AG08395 (cell line): ENCODE data around the gene INPP5A.

Experiments used
- DNase-seq: peaks from one replicate; pipeline ENCODE4 v3.0.0; 2012; ENCODE audit warnings: mixed read lengths, low spot score

Gene INPP5A

DNA sequence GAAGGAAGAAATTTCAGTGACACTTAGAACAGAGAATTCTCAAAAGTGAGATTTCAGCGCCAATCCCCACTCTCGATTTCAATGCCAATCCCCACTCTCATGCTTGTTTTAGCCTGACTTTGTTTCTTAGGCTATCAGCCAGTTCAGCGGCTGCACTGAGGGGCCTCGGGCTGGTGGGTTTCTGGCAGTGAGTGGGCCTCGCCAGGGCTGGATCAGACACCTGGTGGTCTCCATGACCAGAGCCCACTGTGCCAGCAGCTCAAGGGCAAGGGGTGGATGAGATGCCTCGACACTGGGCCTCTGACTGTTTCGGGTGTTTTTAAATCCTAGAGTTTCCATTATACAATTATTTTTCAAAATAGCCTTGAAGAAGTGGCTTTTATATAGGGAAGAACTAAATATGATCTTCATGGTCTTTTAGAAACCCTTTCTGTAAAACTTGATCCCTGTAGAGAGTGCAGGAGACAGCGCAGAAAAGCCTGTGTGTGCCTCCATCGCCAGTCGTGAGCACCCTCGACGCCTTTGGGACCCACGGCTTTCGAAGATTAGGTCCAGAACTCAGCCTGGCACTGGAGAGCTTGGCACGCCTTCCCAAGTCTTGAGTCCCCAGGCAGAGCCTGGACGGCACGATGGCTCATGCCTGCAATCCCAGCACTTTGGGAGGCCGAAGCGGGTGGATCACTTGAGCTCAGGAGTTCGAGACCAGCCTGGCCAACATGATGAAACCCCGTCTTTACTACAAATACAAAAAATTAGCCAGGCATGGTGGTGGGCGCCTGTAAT lies 76.2 kb downstream of the INPP5A start:
- DNase-seq: no peak

DNA sequence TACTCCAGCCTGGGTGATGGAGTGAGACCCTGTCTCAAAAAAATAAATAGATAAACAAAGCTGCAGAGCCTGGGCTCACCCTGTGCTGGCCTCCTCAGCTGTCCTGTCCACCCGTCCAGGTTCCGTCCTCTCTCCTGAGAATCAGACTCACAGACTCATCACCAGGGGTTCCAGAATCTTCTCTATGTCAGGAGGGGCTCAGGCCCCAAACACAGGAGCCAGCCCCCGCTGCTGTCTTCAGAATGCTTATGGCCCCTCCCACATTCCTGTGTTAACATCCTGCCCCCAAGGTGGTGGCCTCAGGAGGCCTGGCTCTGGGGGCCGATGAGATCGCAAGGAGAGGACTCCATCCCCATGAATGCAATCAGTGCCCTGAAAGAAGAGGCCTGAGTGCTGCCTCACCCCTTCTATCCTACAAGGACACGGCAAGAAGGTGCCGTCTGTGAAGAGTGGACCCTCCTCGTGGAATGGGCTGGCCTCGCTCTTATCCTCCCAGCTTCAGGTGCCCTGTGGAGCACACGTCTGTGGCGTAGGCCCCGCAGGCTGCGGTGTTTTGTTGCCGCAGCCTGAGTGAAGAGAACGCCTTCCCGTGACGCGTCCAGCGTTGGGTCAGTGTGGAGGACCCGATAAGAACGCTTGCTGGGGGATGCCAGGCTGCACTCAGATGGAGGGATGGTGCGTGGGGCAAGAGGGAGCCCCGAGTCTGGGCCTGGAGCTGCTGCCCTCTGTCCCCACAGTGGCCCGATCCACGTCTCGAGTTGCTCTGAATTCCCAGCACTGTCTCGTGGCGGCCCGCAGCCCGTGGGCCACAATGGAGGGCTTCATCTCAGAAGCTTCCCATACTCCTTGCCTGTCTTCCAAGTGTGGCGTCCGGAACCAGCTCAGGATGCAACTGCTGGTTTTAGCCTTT lies 77.1 kb downstream of the INPP5A start:
- no peak for DNase-seq

DNA sequence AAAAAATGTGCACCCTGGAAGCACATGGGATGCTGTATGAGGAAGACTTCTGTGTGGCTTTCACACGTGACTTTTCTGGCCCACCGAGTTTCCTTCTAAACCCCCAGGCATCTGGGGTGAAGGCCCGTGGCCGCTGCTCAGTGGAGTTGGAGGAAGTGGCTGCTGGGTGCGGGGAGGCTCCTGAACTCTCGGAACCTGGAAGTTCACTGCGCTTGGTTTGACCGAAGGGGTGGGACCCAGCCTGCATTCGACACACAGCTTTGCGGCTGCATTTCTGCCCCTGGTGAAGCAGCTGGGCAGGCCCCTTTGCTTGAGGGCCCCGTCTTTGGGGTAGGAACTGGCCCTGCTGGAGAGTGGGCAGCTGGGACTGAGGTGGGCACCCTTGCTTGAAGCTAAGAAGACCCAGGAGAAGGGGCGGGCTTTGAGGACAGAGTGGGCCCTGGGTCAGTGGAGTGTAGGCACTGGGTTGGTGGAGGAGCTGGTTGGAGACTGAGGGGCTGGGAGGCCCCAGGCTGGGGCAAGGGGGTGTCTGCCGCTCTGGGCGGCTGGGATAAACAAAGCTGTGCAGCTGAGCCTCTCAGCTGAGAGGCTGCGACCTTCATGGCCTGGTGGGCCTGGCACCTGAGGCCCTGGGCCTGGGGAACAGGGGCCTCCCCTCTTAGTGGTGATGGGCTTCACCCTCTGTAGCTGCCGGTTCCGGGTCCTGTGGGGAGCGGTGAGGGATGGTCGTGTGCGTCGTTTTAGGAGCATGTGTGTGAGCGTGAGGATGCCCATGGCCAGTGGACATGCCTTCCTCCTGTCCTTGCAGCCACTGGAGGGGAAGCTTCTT lies 78.0 kb downstream of the INPP5A start:
- no peak for DNase-seq

DNA sequence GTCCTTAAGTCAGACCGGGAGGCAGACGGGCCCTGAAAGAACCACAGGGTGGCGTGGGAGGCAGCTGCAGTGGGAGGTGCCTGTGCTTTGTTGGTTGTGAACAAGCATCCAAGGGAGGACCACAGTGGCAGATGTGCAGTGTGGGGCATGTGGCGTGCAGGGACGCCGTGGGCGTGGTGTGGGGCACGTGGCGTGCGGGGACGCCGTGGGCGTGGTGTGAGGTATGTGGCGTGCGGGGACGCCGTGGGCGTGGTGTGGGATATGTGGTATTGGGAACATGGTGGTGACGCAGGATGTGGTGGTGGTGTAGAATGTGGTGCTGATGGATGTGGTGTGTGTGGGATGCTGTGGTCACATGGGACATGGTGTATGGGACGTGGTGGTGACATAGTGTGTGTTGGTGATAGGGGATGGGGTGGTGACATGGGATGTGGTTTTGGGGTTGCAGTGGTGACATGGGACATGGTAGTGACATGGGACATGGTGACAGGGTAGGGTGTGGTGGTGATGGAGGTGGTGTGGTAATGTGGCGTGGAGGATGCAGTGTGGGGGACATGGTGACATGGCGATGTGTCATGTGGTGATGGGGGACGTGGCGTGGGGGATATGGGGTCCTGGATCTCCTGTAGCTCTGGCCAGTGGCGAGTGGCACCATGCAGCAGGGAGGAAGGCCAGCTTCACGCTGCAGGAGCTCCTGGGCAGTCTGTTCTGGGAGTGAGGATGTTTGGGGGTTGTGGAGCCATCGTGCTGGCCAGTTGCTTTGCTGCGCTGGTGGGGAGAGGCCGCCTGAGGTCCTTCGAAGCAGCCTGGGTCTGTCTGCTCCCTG lies 78.8 kb downstream of the INPP5A start:
- no peak for DNase-seq

DNA sequence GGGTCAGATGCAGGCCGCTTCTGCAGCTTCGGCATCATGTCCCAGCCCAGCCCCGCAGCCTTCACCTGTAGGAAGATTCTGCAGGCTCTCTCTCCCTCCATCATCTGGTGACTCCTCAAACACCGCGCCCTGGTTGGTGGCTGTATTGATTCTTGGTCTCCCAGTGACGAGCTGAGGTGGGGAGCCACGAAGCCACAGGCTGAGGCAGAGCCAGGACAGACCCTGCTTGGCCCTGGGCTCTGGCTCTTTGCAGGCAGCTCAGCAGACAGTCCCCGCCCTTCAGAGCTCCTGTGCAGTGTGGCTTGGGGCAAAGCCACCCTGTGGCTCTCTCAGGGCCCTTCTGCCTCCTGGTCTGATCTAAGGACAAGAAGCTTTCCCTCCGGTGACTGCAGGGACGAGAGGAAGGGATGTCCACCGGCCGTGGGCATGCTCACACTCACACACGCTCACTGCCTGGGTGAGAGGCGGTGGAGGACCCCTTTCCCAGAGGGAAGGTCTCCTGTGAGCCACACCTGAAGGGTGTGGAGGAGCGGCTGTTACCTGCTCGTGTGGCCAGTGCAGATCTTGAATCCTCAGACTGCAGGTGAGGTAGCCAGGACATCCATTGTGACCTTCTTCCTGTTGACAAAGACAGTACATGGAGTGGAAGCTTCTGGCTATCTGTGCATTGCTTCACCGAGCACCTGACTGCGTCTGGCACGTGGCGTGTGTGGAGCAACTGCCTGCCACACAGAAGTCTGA lies 79.6 kb downstream of the INPP5A start:
- no peak for DNase-seq

DNA sequence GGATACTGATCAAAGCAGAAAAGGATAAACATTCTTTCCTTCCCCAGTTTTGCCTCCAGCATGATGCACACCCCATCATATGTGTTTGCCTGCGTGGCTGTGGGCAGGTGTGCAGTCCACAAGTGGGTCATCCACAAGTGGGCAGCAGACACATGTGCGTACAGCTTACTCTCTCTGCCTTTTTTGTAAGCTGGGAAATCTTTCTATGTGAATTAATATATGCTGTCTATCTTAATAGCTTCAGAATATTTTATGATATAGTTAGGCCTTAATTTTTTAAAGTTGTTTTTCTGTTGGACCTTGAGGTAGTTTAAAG lies 80.1 kb downstream of the INPP5A start:
- no peak for DNase-seq

DNA sequence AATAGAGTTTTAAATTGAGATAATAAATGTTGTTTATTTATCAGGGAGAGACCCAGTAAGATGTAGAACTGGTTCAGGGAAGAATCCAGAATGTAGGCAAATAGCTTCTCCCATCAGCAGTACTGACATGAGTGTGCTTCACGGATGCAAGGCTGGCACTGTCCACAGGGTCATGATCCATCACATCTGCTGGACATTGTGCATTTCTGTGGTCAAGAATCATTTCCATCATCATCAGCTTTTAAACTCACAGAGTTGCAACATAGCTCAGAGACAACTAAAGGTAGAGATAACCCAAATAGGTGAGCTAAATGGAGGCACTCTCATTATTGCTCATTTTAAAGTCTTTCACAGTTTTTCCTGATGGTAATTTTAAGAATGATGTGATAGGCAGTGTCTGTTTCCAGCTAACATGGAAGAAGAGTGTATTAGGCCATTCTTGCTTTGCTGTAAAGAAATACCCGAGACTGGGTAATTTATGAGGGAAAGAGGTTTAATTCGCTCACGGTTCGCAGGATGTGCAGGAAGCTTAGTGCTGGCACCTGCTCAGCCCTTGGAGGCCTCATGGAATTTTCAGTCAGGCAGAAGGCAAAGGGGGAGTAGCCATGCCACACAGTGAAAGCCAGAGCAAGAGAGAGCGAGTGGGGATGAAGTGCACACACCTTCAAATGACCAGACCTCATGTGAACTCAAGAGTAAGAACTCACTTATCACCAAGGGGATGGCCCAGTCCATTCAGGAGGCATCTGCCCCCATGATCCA lies 80.8 kb downstream of the INPP5A start:
- peak; percentile 27 for DNase-seq

DNA sequence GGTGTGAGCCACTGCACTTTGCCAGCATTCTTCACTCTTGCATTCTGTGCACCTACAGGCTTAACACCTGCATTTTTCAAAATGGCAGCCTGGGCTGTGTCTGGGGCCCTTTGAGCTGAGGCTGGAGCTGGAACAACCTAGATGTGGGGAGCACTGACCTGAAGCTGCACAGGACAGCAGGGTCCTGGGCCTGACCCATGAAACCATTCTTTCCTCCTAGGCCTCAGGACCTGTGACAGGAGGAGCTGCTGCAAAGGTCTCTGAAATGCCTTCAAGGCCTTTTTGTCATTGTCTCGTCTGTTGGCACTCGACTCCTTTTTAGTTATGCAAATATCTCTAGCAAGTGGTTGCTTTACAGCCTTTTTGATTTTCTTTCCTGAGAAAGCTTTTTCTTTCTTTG lies 82.3 kb downstream of the INPP5A start:
- DNase-seq: no peak

DNA sequence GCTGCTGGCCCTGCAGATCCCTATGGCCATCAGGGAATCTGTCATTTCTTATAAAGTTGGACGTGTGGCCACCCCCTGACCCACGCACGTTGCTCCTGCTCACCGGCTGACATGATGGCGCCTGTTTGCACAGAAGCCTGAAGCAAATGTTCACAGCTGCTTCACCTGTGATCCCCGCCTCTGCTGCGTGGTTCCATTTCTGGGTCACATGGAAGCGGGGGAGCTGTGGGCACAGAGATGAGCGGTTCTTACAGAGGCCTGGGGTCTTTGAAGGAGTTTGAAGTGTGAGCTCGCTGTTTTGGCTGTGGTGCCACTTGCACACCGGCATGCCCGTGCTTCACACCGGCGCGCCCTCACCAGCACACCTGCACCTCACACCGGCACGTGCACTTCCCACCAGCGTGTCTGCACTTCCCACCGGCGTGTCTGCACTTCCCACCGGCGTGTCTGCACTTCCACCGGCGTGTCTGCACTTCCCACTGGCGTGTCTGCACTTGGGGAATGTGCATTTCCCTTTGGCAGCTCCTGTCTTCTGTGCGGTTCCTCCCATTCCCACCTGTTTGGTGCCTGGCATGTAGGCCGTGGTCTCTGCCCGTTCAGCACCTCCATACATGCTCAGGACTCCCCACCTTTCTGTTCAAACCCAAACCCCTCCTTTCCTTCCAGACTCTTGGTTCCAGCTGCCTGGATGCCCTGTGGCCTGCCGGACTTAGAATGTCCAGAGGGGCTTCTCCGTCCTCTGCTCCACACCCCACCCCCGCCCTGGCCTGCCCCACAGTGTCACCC lies 86.7 kb downstream of the INPP5A start:
- DNase-seq: no peak

DNA sequence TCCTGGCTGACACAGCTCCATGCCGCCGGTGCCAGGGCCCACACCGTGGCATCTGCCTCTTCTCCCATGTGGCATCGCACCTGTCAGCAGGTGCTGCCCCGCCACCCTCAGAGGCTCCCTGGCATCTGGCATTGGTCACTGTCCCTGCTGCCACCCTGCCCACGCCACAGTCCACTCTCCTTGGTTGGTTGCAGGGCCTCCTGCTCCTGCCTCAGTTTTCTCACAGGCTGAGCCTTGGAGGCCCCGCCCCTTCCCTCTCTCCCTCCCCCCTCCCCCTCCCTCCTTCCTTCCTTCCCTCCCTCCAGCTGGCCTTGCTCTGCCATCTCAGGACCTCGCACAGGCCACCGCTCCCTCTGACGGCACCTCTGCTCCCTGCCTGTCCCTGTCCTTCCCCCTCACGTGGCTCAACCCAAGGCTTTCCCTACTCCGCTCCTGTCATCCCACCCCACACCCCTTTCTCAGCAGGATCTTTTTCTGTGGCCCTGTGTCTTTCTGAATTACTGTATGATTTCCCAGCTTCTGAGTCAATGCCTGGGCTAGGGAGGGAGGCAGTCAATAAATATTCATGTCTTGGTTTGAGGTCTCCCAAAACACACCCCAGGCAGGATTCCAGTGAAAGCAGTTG lies 87.4 kb downstream of the INPP5A start:
- peak; percentile 35 for DNase-seq

DNA sequence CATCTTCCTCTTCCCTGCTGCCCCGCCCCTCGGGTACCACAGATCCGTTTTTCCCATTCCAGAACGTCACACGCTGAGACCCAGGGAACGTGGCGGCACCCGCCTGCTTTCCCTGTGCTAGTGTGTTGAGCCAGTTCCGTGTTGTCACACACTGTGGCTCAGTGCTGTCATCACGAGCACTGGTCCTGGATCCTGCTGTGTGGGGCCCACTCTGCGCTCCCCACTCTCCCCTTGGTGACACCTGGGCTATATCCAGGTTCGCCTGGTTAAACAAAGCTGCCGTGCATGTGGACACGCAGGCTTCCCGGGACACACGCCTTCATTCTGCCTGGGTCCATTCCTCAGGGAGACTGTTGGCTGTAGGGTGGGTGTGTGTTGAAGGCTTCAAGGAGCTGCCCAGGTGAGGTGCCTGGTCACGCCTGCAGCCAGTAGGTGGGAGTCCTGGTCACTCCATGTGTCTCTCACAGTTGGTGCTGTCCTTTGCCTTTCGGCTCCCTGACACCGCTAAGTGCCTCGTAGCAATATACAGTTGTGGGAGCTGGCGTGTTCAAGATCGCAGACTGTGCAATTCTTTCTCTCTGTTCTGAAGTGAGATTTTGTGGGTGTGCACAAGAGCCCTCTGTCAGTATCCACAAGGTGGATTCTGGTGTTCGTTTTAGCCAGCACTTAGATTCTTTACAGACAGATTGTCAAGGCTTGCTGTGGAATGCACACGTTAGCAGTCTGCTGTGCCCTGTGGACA lies 88.6 kb downstream of the INPP5A start:
- DNase-seq: no peak

DNA sequence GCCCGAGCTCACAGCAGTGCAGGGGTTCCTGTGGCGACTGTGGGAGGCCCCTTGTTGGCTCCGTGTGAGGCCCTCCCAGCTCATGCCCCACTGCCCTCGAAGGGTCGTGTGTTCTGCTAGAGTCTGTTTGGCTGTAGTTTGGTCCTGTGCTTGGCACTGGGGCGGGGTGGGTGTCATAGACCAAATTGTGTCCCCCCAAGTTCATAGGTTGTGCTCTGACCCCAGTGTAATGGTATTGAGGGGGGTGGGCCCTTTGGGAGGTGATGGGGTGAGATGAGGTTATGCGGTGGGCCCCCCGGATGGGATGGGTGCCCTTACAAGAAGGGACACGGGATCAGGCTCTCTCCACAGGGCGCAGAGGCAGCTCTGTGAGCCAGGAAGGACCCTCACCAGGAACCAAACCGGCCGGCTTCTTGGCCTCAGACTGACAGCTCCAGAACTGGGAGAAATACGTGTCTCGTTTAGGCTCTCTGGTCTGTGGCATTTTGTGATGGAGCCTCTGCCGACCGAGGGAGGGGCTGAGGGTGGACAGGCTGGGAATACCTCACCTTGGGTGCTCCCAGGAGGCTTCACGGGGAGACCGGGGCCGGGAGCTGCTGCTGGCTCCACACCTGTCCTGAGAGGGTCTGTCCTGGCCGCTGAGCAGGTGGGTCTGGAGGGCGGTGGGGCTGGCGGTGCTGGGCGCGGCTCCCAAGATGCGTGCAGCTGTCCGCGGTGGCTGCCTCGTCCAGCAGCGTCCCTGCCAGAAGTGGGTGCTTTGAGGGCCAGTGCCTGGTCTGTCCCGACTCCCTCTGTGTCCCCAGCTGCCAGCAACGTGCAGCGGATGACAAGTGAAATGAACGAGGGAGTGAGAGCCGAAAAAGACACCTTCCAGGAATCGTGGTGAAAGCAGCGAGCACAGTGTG lies 89.4 kb downstream of the INPP5A start:
- DNase-seq: no peak

DNA sequence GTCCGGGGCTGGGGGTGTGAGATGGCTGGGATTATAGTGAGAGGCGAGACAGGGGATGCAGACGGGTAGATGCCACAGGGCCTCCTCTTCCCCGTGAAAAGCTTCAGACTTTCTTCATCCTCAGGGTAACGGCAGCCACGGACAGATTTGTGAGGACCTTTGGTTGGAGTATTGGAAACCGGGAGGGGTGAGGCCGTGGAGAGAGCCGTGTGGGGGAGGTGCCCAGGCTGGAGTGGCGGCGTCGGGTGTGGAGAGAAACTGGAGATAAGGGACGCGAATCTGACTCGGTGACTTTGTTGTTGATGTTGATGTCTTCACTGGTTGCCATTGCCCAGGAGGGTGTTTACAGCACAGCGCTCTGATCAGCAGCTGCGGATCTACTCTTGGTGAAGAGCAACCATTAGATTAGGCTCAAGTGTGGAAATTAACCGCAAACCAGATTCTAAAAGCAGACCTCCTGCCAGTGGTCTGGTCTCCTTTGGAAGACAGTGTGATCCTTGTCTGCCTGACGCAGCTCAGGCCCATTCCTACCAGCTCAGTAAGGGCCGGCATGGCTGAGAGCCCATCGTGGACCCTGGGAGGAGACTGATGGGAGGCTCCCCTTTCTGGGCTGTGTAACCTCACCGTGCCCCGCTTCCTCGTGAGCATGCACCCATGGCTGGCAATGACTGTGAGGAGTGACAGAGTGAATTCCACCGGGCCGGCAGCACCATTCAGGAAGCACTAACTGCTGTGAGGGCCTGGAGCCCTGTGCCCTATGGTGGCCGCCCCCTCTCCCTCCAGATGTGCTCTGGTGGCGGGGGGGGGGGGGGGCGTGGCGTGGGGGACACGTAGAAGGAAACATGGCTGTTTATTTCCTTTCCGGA lies 90.3 kb downstream of the INPP5A start:
- DNase-seq: peak; percentile 83

DNA sequence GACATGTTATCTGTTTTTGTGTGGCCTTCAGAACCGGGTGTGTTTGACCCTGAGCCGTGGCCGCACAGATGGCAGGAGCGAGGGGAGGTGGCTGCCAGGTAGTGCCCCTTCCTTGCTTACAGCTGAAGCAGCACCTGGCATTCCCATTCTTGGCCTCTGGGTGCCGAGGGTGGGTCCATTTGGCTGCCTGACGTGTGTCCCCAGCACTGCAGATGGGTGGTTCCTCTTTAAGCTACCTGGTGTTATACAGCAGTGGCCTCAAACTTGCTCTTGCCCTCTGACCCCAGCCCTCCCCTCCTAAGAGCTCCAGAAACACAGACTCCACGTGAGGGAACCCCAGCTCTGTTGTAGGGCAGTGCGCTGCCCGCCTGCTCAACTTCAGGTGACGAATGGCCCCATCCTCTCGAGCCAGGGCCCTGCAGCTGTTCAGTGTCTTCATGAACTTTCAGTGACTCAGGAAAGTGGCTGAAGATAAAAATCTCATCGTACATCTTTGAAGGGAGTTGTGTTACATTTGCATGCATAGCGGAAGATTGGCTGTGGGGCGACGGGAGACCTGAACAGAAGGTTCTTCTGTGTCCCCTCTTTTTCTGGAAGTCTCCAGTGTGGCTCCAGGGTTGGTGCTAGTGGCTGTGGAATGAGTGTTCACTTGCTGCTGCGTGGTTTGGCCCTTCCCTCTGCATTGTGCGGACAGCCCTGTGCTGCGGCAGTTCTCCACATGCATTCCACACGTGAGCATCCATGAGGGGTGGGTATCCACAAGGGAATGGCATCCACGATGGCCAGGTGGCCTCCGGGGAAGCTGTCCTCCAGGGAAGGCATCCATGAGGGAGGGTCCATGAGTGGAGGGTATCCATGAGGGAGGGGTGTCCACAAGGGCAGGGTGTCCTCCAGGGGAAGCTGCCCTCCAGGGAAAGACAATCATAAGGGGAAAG lies 91.6 kb downstream of the INPP5A start:
- no peak for DNase-seq

DNA sequence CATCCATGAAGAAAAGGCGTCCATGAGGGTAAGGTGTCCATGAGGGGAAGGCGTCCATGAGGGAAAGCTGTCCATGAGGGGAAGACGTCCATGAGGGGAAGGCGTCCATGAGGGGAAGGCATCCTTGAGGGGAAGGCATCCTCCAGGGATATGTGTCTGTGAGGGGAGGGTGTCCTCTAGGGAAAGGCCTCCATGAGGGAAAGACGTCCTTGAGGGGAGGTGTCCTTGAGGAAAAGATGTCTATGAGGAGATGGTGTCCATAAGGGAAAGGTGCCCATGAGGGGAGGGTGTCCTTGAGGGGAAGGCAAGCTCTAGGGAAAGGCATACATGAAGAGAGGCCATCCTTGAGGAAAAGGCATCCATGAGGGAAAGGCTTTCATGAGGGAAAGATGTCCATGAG lies 92.6 kb downstream of the INPP5A start:
- DNase-seq: no peak
